C4-2B (cell line): Measurements from ENCODE around the gene DPYSL5.
A peak's percentile ranks its signal among the peaks of the same experiment; 100 is the strongest.
"Not testable (repeated sequence)": the region's sequence is repeated elsewhere in the genome, so short reads cannot be mapped to it uniquely, and the experiment has no call there.

Source experiments
- H3K27ac ChIP-seq: fragments of 450-650 bp; 2 replicates; pipeline ENCODE4 v1.5.1; 2017
- ZFX ChIP-seq: fragments of 450-650 bp; IDR thresholded peaks from 2 replicates; pipeline ENCODE4 v1.6.1; 2017
- TF ChIP-seq, protein P1 (sequence below): fragments of 450-650 bp; conservative IDR thresholded peaks from 2 replicates; pipeline ENCODE4 v1.5.1; 2017; ENCODE audit warnings: mild to moderate bottlenecking

The DPYSL5 gene

DNA sequence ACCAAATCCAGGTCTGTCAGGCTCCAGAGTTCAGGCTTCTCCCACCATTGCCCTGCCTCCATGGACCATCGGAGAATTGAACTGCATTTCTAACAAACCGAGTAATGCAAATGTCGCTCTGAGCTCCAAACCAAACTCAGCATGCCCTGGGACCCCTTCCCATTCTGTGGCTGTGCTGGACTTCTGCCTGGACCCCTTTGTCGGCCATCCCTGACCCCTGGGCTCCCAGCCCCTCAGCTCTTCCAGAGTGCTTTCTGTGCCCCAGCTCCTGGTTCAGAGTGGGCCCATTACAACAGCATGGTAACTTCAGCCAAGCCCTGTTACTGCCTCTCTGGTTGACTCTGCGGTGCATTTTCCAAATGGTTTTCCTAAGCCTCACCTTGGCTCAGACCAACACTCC, 67.4 kb downstream of the DPYSL5 start:
- H3K27ac ChIP-seq, result no peak overlapping the region
- TF ChIP-seq ZFX, result no peak
- TF ChIP-seq, protein P1, sequence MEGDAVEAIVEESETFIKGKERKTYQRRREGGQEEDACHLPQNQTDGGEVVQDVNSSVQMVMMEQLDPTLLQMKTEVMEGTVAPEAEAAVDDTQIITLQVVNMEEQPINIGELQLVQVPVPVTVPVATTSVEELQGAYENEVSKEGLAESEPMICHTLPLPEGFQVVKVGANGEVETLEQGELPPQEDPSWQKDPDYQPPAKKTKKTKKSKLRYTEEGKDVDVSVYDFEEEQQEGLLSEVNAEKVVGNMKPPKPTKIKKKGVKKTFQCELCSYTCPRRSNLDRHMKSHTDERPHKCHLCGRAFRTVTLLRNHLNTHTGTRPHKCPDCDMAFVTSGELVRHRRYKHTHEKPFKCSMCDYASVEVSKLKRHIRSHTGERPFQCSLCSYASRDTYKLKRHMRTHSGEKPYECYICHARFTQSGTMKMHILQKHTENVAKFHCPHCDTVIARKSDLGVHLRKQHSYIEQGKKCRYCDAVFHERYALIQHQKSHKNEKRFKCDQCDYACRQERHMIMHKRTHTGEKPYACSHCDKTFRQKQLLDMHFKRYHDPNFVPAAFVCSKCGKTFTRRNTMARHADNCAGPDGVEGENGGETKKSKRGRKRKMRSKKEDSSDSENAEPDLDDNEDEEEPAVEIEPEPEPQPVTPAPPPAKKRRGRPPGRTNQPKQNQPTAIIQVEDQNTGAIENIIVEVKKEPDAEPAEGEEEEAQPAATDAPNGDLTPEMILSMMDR, result no peak

DNA sequence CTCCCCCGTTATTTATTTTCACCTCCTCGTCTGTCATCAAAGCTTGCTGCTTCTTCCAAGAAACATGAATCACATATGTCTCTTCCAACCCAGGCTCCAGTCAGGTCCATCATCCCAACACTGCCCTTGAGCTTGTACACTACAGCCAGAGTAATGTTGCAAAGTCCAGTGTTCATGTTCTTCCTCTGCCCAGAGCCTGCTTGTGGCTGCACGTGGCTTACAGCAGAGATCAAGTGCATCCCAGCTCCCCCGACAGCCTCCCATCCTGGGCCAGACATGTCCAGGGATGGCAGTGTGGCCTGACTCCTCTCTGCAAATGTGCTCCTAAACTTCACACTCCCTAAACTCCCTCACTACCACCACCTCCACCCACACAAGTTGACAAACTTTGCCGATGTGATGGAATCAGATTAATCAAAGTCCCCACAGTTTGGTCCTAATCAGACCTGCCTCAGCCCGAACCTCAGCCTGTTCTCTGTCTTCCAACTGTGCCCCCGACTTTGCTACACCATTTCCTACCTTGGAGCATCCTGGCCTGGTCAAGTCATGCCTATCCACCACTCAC, 68.3 kb downstream of the DPYSL5 start:
- H3K27ac ChIP-seq, result no peak overlapping the region
- TF ChIP-seq ZFX, result no peak
- TF ChIP-seq, protein P1, result no peak

DNA sequence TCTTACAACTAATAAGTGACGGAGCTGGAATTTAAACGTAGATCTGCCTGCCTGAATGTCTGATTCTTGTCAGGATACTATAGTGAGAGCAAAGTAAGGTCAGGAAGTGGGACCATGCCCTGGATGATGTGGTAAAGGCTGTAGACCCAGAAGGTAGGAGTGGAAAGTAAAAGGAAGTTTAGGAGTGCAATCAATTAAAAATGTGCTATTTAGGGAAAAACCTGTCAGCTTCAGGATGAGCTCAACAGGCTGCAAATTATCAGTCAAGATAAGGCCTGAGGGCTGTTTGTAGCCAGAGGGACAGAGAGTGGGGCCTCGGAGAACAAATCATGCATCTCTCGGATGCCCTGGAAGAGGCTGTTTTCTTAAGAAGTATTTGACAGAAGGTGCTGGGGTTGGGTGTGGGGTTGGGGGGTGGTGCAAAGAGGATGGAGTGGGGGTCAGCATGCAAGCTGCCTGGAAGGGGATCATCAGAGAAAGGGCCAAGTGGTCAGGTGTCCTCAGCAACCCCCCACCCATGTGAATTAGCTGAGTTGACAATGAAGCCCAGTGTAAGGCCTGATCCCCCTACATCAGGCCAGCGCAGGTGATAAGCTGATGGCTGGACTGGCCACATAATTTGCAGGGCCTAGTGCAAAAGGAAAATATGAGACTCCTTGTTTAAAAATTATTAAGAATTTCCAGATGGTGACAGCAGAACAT, 69.4 kb downstream of the DPYSL5 start:
- TF ChIP-seq, protein P1, result no peak
- no peak for TF ChIP-seq ZFX
- H3K27ac ChIP-seq, result no peak overlapping the region

DNA sequence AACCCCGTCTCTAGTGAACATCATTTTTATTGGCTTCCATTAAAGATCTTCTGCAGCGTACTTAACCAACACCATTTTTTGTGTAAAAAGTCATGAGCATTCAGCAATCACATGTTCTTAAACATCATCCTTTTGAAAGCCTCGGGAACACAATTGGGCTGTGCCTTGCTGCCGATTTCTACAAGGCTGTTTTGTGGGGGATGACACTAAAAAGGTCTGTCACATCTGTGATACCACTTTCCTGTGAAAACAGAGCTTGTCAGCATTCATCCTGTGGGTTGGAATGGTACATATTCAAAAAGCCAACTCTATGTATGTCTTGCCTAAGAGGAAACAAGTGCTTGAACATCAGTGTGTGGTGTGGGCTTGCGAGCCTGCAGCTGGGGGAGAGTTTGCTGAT, 73.4 kb downstream of the DPYSL5 start:
- TF ChIP-seq ZFX, result no peak
- TF ChIP-seq, protein P1, result no peak
- no peak overlapping the region for H3K27ac ChIP-seq

DNA sequence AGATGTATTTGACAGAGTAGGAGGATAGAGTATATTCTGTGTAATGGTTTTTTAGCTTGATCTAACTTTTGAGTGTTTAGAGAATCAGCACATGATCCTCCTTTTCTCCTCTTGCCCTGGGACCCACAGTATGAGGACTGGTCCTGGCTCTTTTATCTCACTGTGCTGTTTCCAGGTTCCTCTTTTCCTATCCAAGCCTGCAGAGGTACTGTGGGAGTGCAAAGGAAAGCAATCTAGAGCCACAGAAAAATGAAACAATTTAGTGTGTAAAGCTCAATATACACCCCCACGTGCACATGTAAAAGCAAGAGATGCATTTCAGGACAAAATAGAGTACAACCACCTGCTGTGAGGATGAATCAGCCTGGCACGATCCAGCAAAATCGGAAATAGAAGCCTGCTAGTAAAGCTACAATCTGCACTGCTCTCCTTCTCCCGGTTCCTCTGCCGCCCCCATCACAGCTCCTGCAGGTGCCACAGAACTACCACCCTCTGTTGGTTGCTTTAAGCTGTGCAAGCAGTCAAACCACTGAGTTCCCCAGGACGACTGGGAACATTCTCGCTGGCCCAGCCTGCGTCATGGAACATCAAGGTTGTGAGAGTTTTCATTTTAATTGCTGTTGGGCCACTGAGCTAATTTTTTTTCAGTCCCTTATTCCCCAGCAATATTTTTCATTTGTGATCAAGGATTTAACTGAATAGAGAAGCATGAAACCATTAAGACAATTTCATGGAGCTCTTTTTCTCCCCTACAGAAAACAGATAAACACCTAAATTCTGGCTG, 74.7 kb downstream of the DPYSL5 start:
- TF ChIP-seq, protein P1, result peak; percentile 84
- no peak for TF ChIP-seq ZFX
- H3K27ac ChIP-seq, result no peak overlapping the region

DNA sequence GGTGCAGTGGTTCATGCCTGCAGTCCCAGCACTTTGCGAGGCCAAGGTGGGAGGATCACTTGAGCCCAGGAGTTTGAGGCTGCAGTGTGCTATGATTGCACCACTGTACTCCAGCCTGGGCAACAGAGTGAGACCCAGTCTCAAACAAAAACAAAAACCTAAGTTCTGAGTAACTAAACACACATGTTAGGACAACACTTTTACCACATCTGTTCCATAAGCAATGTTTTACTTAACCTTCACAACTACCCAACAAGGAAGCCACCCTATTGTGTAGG, 75.2 kb downstream of the DPYSL5 start:
- not testable (repeated sequence) for H3K27ac ChIP-seq

DNA sequence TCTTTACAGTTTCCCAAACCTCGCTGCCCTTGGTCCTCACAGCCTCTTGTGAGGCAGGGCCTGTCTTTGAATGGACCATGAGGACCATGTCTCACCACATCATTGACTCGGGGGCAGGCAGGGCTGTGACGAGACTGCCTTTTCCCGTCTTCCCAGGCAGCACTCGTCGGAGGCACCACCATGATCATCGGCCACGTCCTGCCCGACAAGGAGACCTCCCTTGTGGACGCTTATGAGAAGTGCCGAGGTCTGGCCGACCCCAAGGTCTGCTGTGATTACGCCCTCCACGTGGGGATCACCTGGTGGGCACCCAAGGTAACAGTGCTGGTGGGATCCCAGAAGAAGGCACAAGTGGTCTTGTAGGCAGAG, 76.8 kb downstream of the DPYSL5 start:
- no peak for TF ChIP-seq ZFX
- TF ChIP-seq, protein P1, result no peak
- H3K27ac ChIP-seq, result no peak overlapping the region
